HL-60/S4 treated with phorbol 12-myristate 13-acetate at 8.2 ng/mL for 4 days and 3 days (cell line): ENCODE results near the gene EEFSEC.

Experiments
- in situ Hi-C: fragments of 300-500 bp; cut with MboI; formaldehyde crosslinking; loops from 2 replicates; pipeline ENCODE4 v1.15.0; 2022; ENCODE audit warnings: low sequenced_read_pairs

The EEFSEC gene

GRCh38 chr3:128380719-128381118, 227.4 kb downstream of the EEFSEC start:
- in situ Hi-C loops, result no loop called here

GRCh38 chr3:128381609-128382008, 228.3 kb downstream of the EEFSEC start:
- in situ Hi-C loops, result no loop called here

GRCh38 chr3:128382221-128382807, 229.0 kb downstream of the EEFSEC start:
- in situ Hi-C loops, result no loop called here

GRCh38 chr3:128383316-128384235, 230.3 kb downstream of the EEFSEC start:
- in situ Hi-C loops, result no loop called here

- in situ Hi-C loops, result no loop called here
Observed at GRCh38 chr3:128385080-128385832, 232.0 kb downstream of the EEFSEC start.

- in situ Hi-C loops, result no loop called here
Observed at GRCh38 chr3:128388932-128389331, 235.7 kb downstream of the EEFSEC start.

- in situ Hi-C loops, result no loop called here
Observed at GRCh38 chr3:128390867-128391266, 237.6 kb downstream of the EEFSEC start.

GRCh38 chr3:128392021-128392420, 238.7 kb downstream of the EEFSEC start:
- in situ Hi-C loops, result no loop called here

GRCh38 chr3:128392818-128393544, 239.7 kb downstream of the EEFSEC start:
- in situ Hi-C loops, result no loop called here

- in situ Hi-C loops, result no loop called here
Observed at GRCh38 chr3:128394033-128394432, 240.8 kb downstream of the EEFSEC start.

- in situ Hi-C loops, result no loop called here
Observed at GRCh38 chr3:128395046-128395445, 241.8 kb downstream of the EEFSEC start.

- in situ Hi-C loops, result no loop called here
Observed at GRCh38 chr3:128395500-128396162, 242.3 kb downstream of the EEFSEC start.

- in situ Hi-C loops, result no loop called here
Observed at GRCh38 chr3:128397484-128397883, 244.2 kb downstream of the EEFSEC start.

GRCh38 chr3:128398586-128398985, 245.3 kb downstream of the EEFSEC start:
- in situ Hi-C loops, result no loop called here

GRCh38 chr3:128399221-128399915, 246.1 kb downstream of the EEFSEC start:
- in situ Hi-C loops, result no loop called here

- in situ Hi-C loops, result no loop called here
Observed at GRCh38 chr3:128400671-128401070, 247.4 kb downstream of the EEFSEC start.

GRCh38 chr3:128402319-128402718, 249.0 kb downstream of the EEFSEC start:
- in situ Hi-C loops, result no loop called here

- in situ Hi-C loops, result no loop called here
Observed at GRCh38 chr3:128402998-128403397, 249.7 kb downstream of the EEFSEC start.

GRCh38 chr3:128404276-128405068, 251.2 kb downstream of the EEFSEC start:
- in situ Hi-C loops, result no loop called here
